ENCODE measurements around the gene CRYBA2. TPM values are rescaled to one million over a fixed set of nuclear protein-coding genes. Genes with fewer than 3 reads are reported as not detected.
A peak's percentile ranks its signal among the peaks of the same experiment; 100 is the strongest.

Gene CRYBA2
- total RNA-seq, 8 experiments from 2014 or later: 0.81 to 11.2 (median 0.87) TPM; not detected in 5

DNA sequence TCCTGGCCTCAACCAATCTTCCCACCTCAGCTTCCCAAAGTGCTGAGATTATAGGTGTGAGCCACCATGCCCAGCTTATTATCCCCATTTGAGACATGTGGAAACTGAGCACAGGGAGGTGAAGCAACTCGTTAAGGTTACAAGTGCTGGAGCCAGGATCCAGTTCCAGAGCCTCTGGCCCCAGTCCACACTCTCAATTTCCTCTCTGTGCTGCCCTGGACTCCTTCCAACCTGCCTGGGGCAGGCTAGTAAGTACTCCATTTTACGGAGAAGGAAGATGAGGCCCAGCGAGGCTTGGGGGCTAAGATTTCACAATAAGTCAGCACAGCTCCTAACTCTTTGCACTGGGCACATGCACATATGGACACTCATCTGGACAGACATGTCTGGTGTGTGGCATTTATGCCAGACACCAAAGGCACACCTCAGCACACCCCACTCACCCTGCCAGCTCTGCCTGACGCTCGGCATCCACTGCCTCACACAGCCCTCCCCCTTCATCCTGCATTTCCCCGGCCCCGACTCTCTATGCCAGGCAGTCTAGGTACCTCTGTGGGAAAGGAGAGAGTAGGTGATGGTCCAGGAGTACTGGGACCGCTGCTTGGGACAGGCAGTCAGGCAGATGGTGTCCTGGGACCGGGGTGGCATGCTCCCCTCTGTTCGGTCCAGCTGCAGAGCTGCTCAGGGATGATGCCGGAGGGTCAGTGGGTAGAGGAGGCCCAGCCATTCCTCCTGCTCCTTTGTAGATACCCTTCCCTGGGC lies 27.6 kb upstream of the CRYBA2 start:
- H3K4me3 ChIP-seq: no peak overlapping the region
- in situ Hi-C loops (cut with MboI; ENCODE audit: low pct_unique_long_range_greater_than_20kb in 2 of 9, low sequenced_read_pairs in 9 of 9, unreplicated experiment in 9 of 9): loop anchor here in 2 of 9 experiments (10.0 to 25.0 kb wide), 2 partner anchors 117 to 134 kb away; no protein-coding TSS in a partner anchor
- WGBS, 10 experiments: 57 to 100% (median 80%) methylated on average over 1 to 5 of the region's 11 CpGs; no CpG with 5 or more reads in 4 of the 10 experiments
- no peak overlapping the region for H3K27ac ChIP-seq
- no peak for ATAC-seq (replicated peaks in 6 of 8)
- no peaks in the 10 kb centered on the region for H3K4me1 ChIP-seq (replicated peaks in 1 of 2)

- H3K4me3 ChIP-seq: no peak overlapping the region
- 20% methylated on average over 1 to 2 of the region's 6 CpGs; no CpG with 5 or more reads in 8 of the 10 experiments for WGBS, 10 experiments
- H3K27ac ChIP-seq: no peak overlapping the region
- no peak for ATAC-seq (replicated peaks in 6 of 8)
- H3K4me1 ChIP-seq (replicated peaks in 1 of 2): no peaks in the 10 kb centered on the region
- in situ Hi-C loops (cut with MboI; ENCODE audit: low pct_unique_long_range_greater_than_20kb in 2 of 9, low sequenced_read_pairs in 9 of 9, unreplicated experiment in 9 of 9): loop anchor here in 1 of 9 experiments (25.0 kb wide), 1 partner anchor 118 kb away; no protein-coding TSS in a partner anchor
Measured at GRCh38 chr2:219019436-219019835, 26.2 kb upstream of the CRYBA2 start.

- in situ Hi-C loops (cut with MboI; ENCODE audit: low pct_unique_long_range_greater_than_20kb in 2 of 9, low sequenced_read_pairs in 9 of 9, unreplicated experiment in 9 of 9): loop anchor here in 1 of 9 experiments (25.0 kb wide), 1 partner anchor 119 kb away; no protein-coding TSS in a partner anchor
- H3K27ac ChIP-seq: no peak overlapping the region
- no peak overlapping the region for H3K4me3 ChIP-seq
- WGBS, 10 experiments: 20 to 76% (median 52%) methylated on average over 2 to 9 of the region's 10 CpGs; no CpG with 5 or more reads in 5 of the 10 experiments
- ATAC-seq (replicated peaks in 6 of 8): no peak
- H3K4me1 ChIP-seq (replicated peaks in 1 of 2): no peaks in the 10 kb centered on the region
Measured at GRCh38 chr2:219018726-219019125, 25.5 kb upstream of the CRYBA2 start.

DNA sequence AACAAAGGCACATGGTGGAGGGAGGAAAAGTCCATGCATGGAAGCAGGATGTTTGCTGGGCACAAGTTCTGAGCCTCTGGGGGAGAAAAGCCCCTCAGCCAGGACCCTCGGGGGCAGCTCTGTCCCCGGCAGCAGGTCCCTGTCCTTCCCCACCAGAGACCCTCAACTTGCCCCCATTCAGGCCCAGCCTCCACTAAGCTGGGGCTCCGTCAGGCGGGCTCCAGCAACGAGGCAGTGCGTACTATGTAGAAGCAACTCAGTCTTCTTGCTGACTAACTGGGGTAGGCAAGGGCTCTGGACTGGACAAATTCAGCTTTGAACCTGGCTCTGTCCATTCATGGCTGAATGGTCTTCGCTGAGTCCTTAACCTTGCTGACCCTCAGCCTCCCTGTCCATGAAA lies 25.1 kb upstream of the CRYBA2 start:
- ATAC-seq (replicated peaks in 6 of 8): no peak
- WGBS, 10 experiments: 0 to 59% (median 8%) methylated on average over 1 to 7 of the region's 7 CpGs; no CpG with 5 or more reads in 7 of the 10 experiments
- Histone ChIP-seq H3K4me1 (replicated peaks in 1 of 2) (no peaks in the 10 kb centered on the region), H3K4me3 (no peak overlapping the region), H3K27ac (no peak overlapping the region)
- in situ Hi-C loops (cut with MboI; ENCODE audit: low pct_unique_long_range_greater_than_20kb in 2 of 9, low sequenced_read_pairs in 9 of 9, unreplicated experiment in 9 of 9): loop anchor here in 1 of 9 experiments (25.0 kb wide), 1 partner anchor 119 kb away; no protein-coding TSS in a partner anchor

GRCh38 chr2:219017201-219017931 lies 24.1 kb upstream of the CRYBA2 start:
- no peaks in the 10 kb centered on the region for H3K4me1 ChIP-seq (replicated peaks in 1 of 2)
- ATAC-seq (replicated peaks in 6 of 8): no peak
- 17 to 80% (median 44%) methylated on average over 1 to 8 of the region's 14 CpGs; no CpG with 5 or more reads in 3 of the 10 experiments for WGBS, 10 experiments
- no peak overlapping the region for H3K27ac ChIP-seq
- H3K4me3 ChIP-seq: no peak overlapping the region
- in situ Hi-C loops (cut with MboI; ENCODE audit: low pct_unique_long_range_greater_than_20kb in 2 of 9, low sequenced_read_pairs in 9 of 9, unreplicated experiment in 9 of 9): loop anchor here in 1 of 9 experiments (25.0 kb wide), 1 partner anchor 120 kb away; no protein-coding TSS in a partner anchor

GRCh38 chr2:219016721-219017120 lies 23.5 kb upstream of the CRYBA2 start:
- Histone ChIP-seq H3K27ac (no peak overlapping the region), H3K4me3 (no peak overlapping the region), H3K4me1 (replicated peaks in 1 of 2) (no peaks in the 10 kb centered on the region)
- no peak for ATAC-seq (replicated peaks in 6 of 8)
- 0 to 100% (median 70%) methylated on average over 1 to 11 of the region's 11 CpGs; no CpG with 5 or more reads in 1 of the 10 experiments for WGBS, 10 experiments
- in situ Hi-C loops (cut with MboI; ENCODE audit: low pct_unique_long_range_greater_than_20kb in 2 of 9, low sequenced_read_pairs in 9 of 9, unreplicated experiment in 9 of 9): loop anchor here in 1 of 9 experiments (25.0 kb wide), 1 partner anchor 121 kb away; no protein-coding TSS in a partner anchor

DNA sequence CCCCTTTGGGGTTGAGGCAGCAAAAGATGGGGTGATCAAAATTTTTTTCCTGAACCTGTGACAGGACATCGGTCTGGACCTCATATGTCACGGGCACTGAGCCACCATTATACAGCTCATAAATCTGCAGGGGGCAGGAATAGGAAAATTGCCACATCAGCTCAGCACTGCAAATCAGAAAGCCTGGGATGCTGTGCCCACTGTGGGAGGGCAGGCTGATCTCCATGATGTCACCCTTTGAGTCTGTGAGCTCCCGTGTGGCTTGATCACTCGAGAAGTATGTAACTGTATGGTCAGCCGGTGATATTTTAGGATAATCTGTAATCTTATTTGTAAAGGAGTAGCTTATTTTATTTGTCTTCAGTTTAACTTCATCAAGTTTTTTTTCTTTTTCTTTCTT lies 17.7 kb upstream of the CRYBA2 start:
- ATAC-seq (replicated peaks in 6 of 8): no peak
- 26 to 92% (median 58%) methylated on average over 2 to 4 of the region's 5 CpGs; no CpG with 5 or more reads in 1 of the 10 experiments for WGBS, 10 experiments
- Histone ChIP-seq H3K4me3 (no peak overlapping the region), H3K4me1 (replicated peaks in 1 of 2) (no peaks in the 10 kb centered on the region), H3K27ac (no peak overlapping the region)
- in situ Hi-C loops (cut with MboI; ENCODE audit: low pct_unique_long_range_greater_than_20kb in 2 of 9, low sequenced_read_pairs in 9 of 9, unreplicated experiment in 9 of 9): loop anchor here in 1 of 9 experiments (25.0 kb wide), 1 partner anchor 126 kb away; no protein-coding TSS in a partner anchor

DNA sequence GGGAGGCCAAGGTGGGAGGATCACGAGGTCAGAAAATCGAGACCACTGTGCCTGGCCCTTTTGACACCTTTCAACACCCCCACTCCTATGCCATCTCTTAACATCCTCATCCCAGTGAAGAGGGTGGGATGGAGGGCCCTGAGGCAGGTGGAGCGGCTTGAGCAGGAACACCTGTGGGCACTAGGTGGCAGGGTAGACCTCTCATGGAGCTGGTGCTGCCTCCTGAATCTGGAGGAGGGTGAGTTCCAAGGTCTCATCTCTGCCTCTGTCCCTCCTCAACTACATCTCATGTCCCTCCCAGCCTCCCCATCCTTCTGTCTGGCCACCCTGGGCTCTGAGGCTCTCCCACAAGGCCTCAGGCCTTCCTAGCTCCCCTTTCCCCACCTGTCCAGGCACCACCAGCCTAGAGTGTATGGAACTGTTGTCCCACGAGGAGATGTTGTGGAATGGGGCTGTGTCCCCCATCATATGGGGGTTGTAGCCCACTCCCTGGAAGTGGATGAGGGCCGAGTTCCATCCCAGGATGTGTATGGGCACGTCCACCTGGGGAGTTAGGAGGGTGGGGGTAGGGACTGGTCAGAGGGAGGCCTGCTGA lies 17.0 kb upstream of the CRYBA2 start:
- H3K4me3 ChIP-seq: no peak overlapping the region
- 0 to 50% (median 20%) methylated on average over 1 to 2 of the region's 6 CpGs; no CpG with 5 or more reads in 6 of the 10 experiments for WGBS, 10 experiments
- peak in 2 of 8 experiments; percentile 32 to 85 for ATAC-seq (replicated peaks in 6 of 8)
- H3K4me1 ChIP-seq (replicated peaks in 1 of 2): no peaks in the 10 kb centered on the region
- H3K27ac ChIP-seq: no peak overlapping the region
- in situ Hi-C loops (cut with MboI; ENCODE audit: low pct_unique_long_range_greater_than_20kb in 2 of 9, low sequenced_read_pairs in 9 of 9, unreplicated experiment in 9 of 9): loop anchor here in 1 of 9 experiments (25.0 kb wide), 1 partner anchor 127 kb away; no protein-coding TSS in a partner anchor

- in situ Hi-C loops (cut with MboI; ENCODE audit: low pct_unique_long_range_greater_than_20kb in 2 of 9, low sequenced_read_pairs in 9 of 9, unreplicated experiment in 9 of 9): loop anchor here in 1 of 9 experiments (25.0 kb wide), 1 partner anchor 128 kb away; no protein-coding TSS in a partner anchor
- Histone ChIP-seq H3K4me3 (no peak overlapping the region), H3K4me1 (replicated peaks in 1 of 2) (no peaks in the 10 kb centered on the region), H3K27ac (no peak overlapping the region)
- no peak for ATAC-seq (replicated peaks in 6 of 8)
- 0% methylated on average over 1 of the region's 2 CpGs; no CpG with 5 or more reads in 9 of the 10 experiments for WGBS, 10 experiments
Measured at GRCh38 chr2:219009294-219009693, 16.1 kb upstream of the CRYBA2 start.

DNA sequence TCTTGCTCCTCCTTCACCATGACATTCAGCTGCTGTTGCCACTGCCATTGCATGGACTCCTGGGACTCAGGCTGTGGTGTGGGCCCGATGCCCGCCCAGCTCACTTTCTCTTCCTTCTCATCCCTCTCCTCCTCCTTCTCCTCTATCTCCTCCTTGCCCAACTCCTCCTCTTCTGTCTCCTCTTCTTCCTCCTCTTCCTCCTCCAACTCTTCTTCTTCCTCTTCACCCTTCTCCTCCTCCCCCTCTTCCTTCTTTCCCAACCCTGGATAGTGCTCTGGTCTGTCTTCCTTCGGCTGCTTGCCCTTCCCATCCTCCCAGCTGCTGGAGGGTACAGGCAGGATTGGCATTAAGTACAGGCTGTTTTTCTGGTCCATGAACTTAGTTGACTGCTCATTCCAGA lies 10.8 kb upstream of the CRYBA2 start:
- Histone ChIP-seq H3K4me1 (replicated peaks in 1 of 2) (peaks cover 5 to 10% of the 10 kb centered on the region in 2 donors), H3K4me3 (no peak overlapping the region), H3K27ac (no peak overlapping the region)
- ATAC-seq (replicated peaks in 6 of 8): no peak
- WGBS, 10 experiments: 55 to 93% (median 67%) methylated on average over 1 to 3 of the region's 3 CpGs; no CpG with 5 or more reads in 2 of the 10 experiments
- in situ Hi-C loops (cut with MboI; ENCODE audit: low pct_unique_long_range_greater_than_20kb in 2 of 9, low sequenced_read_pairs in 9 of 9, unreplicated experiment in 9 of 9): loop anchor here in 1 of 9 experiments (25.0 kb wide), 1 partner anchor 133 kb away; no protein-coding TSS in a partner anchor

DNA sequence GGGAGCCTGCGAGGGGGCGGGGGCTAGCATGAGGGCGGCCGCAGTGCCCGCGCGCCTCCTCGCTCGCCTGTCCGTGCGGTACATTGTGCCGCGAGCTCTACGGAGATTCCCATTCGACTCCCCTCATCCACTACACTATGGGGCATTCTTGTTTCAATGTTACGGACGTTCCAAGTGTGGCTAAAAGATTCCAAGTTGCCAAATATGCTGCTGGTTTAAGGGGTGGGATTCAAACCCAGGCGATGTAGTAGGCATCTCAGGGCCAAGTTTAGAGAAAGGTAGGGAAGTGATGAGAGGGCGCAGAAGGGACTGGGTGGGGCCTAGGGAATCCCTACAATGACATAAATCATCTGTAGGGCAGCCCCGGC lies 10.0 kb upstream of the CRYBA2 start:
- Histone ChIP-seq H3K4me1 (replicated peaks in 1 of 2) (peaks cover 5 to 10% of the 10 kb centered on the region in 2 donors), H3K27ac (no peak overlapping the region), H3K4me3 (no peak overlapping the region)
- 0 to 100% (median 30%) methylated on average over 1 to 7 of the region's 20 CpGs; no CpG with 5 or more reads in 3 of the 10 experiments for WGBS, 10 experiments
- ATAC-seq (replicated peaks in 6 of 8): no peak
- in situ Hi-C loops (cut with MboI; ENCODE audit: low pct_unique_long_range_greater_than_20kb in 2 of 9, low sequenced_read_pairs in 9 of 9, unreplicated experiment in 9 of 9): loop anchor here in 1 of 9 experiments (25.0 kb wide), 1 partner anchor 134 kb away; no protein-coding TSS in a partner anchor
